RWPE2 (cell line): Measurements from ENCODE around the gene TBL2.
"Not testable (repeated sequence)": the region's sequence is repeated elsewhere in the genome, so short reads cannot be mapped to it uniquely, and the experiment has no call there.

Experiments
- ATAC-seq: fragments of 200-7000 bp; cut with Tn5 transposase; 3 replicates; pipeline ENCODE4 v1.9.1; 2021; ENCODE audit warnings: low read depth
- DNase-seq: peaks from one replicate; pipeline ENCODE4 v3.0.0-alpha.2; 2020; ENCODE audit warnings: low spot score
- H3K27ac ChIP-seq: fragments of 450-650 bp; 2 replicates; pipeline ENCODE4 v1.5.1; 2017; ENCODE audit warnings: mild to moderate bottlenecking; ENCODE audit not compliant: poor library complexity, severe bottlenecking
- H3K27me3 ChIP-seq: fragments of 250-450 bp; sonication (Bioruptor Pico); 2 replicates; pipeline ENCODE4 v1.5.1; 2021; ENCODE audit warnings: mild to moderate bottlenecking, moderate library complexity; ENCODE audit not compliant: insufficient read depth, poor library complexity, severe bottlenecking
- H3K36me3 ChIP-seq: fragments of 250-450 bp; sonication (Bioruptor Pico); 2 replicates; pipeline ENCODE4 v1.5.1; 2020; ENCODE audit warnings: low read depth, mild to moderate bottlenecking, moderate library complexity
- H3K4me1 ChIP-seq: fragments of 250-450 bp; sonication (Bioruptor Pico); 2 replicates; pipeline ENCODE4 v1.5.1; 2021; ENCODE audit warnings: mild to moderate bottlenecking, moderate library complexity; ENCODE audit not compliant: insufficient read depth, poor library complexity, severe bottlenecking
- H3K4me3 ChIP-seq: fragments of 250-450 bp; sonication (Bioruptor Pico); 2 replicates; pipeline ENCODE4 v1.5.1; 2021; ENCODE audit warnings: mild to moderate bottlenecking, moderate library complexity; ENCODE audit not compliant: severe bottlenecking
- H3K9me3 ChIP-seq: fragments of 250-450 bp; sonication (Bioruptor Pico); 2 replicates; pipeline ENCODE4 v1.5.1; 2021; ENCODE audit warnings: mild to moderate bottlenecking, moderate library complexity; ENCODE audit not compliant: severe bottlenecking
- TF ChIP-seq, protein P1 (sequence below): fragments of 450-650 bp; IDR thresholded peaks from one replicate; pipeline ENCODE4 v1.5.1; 2017; ENCODE audit warnings: mild to moderate bottlenecking, moderate library complexity; ENCODE audit not compliant: poor library complexity, severe bottlenecking

Gene TBL2

DNA sequence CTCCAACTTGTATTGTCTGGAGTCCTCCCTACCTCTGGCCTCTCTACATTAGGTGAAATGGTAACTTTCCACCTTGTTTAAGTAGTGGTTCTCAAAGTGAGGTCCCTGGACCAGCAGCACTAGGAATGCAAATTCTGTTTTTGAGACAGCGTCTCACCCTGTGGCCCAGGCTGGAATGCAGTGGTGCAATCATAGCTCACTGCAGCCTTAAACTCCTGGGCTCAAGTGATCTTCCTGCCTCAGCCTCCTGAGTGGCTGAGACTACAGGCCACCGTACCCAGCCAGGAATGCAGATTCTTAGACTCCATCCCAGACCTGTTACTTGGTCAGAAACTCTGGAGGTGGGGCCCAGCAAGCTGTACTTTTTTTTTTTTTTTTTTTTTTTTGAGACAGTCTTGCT lies 6.8 kb upstream of the TBL2 start:
- DNase-seq (no peak), ATAC-seq (0 out of 3 replicates have a peak, but pooled peaks have one; percentile 10)
- Histone ChIP-seq H3K9me3 (no peaks in the 10 kb centered on the region), H3K4me3 (no peak overlapping the region), H3K27ac (no peak overlapping the region), H3K27me3 (no peaks in the 10 kb centered on the region), H3K4me1 (no peaks in the 10 kb centered on the region), H3K36me3 (no peaks in the 10 kb centered on the region)
- TF ChIP-seq, protein P1, sequence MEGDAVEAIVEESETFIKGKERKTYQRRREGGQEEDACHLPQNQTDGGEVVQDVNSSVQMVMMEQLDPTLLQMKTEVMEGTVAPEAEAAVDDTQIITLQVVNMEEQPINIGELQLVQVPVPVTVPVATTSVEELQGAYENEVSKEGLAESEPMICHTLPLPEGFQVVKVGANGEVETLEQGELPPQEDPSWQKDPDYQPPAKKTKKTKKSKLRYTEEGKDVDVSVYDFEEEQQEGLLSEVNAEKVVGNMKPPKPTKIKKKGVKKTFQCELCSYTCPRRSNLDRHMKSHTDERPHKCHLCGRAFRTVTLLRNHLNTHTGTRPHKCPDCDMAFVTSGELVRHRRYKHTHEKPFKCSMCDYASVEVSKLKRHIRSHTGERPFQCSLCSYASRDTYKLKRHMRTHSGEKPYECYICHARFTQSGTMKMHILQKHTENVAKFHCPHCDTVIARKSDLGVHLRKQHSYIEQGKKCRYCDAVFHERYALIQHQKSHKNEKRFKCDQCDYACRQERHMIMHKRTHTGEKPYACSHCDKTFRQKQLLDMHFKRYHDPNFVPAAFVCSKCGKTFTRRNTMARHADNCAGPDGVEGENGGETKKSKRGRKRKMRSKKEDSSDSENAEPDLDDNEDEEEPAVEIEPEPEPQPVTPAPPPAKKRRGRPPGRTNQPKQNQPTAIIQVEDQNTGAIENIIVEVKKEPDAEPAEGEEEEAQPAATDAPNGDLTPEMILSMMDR, result no peak

DNA sequence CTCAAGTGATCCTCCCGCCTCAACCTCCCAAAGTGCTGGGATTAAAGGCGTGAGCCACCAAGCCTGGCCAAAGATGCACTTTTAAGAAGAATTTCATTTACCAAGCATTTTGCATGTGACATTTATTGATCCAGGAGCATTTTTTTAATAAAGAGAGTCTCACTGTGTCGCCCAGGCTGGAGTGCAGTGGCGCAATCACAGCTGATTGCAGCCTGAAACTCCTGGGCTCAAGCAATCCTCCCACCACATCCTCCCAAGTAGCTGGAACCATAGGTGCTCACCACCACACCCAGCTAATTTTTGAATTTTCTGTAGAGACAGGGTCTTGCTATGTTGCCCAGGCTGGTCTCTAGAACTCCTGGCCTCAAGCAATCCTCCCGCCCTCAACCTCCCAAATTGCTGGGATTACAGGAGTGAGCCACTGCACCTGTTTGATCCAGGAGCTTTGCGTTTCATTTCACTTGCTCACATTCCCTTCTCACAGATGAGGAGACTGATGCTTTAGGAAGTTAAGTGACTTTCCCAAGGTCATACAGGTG lies 4.4 kb upstream of the TBL2 start:
- Histone ChIP-seq H3K27me3 (no peaks in the 10 kb centered on the region), H3K4me3 (no peak overlapping the region), H3K4me1 (no peaks in the 10 kb centered on the region), H3K36me3 (no peaks in the 10 kb centered on the region), H3K9me3 (no peaks in the 10 kb centered on the region), H3K27ac (no peak overlapping the region)
- TF ChIP-seq, protein P1, result no peak
- ATAC-seq (no peak), DNase-seq (no peak)

DNA sequence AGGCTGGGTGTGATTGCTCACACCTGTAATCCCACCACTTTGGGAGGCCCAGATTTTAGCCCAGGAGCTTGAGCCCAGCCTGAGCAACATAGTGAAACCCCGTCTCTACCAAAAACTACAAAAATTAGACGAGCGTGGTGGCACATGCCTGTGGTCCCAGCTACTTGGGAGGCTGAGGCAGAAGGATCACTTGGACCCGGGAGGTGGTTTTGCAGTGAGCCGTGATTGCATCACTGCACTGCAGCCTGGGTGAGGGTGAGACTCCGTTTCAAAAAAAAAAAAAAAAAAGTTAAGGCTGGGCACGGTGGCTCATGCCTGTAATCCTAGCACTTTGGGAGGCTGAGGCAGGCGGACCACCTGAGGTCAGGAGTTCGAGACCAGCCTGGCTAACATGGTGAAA lies 2.6 kb upstream of the TBL2 start:
- H3K27me3 ChIP-seq, H3K4me1 ChIP-seq, ATAC-seq, H3K36me3 ChIP-seq, H3K9me3 ChIP-seq, H3K4me3 ChIP-seq, DNase-seq, H3K27ac ChIP-seq: not testable (repeated sequence)

DNA sequence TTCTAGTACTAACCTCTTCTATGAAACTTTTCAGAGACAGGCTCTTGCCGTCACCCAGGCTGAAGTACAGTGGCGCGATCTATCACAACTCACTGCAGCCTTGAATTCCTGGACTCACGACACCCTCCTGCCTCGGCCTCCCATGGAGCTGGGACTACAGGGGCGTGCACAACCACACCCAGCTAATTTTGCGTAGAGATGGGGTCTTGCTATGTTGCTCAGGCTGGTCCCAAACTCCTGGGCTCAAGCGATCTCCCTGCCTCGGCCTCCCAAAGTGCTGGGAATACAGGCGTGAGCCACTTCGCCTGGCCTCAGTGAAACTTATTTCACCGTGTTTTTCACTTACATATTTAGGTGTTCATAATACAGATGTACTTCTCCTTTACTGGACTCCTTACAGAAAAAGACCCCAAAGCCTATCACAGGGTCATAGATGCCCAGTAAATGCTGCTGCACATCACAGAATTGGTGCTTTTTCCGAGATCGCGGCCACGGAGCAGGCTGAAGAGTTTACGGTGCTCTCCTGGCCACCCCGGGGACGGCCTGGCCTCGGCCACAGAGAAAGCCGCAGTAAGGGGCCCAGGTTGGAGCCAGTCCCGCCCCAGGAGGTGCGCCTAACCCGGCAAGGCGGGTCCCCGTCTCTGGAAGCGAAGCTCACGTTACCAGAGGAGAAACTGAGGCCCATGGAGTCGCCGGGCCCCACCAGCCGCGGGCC lies 595 bp downstream of the TBL2 start:
- TF ChIP-seq, protein P1, result no peak
- H3K27ac ChIP-seq, result peak overlapping the region; percentile 72
- H3K4me3 ChIP-seq, result peak overlapping the region; percentile 90
- no peak for DNase-seq
- H3K36me3 ChIP-seq, result peaks cover 29% of the 10 kb centered on the region
- no peaks in the 10 kb centered on the region for H3K27me3 ChIP-seq
- no peaks in the 10 kb centered on the region for H3K4me1 ChIP-seq
- H3K9me3 ChIP-seq, result no peaks in the 10 kb centered on the region
- peak; percentile 15 for ATAC-seq

DNA sequence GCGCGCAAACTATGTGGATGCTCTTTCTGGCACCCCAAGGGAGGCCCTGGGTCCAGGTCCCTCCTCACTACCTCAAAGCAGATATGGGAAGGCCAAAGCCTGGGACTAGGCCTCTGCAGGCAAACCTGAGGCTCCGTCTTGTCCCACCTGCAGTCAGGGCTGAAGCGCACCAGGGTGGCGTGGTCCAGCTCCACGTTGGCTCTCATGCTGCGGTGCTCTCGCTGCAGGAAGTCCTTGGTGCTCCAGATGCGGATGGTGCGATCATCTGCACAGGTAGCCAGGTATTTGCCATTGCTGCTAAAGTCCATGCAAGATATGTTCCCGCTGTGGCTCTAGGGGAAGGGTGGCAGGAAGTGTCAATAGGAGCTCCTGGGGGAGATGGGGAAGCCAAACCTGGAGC lies 4.6 kb downstream of the TBL2 start:
- Histone ChIP-seq H3K9me3 (no peaks in the 10 kb centered on the region), H3K27me3 (no peaks in the 10 kb centered on the region), H3K4me1 (no peaks in the 10 kb centered on the region), H3K36me3 (peaks cover 61% of the 10 kb centered on the region), H3K27ac (no peak overlapping the region), H3K4me3 (no peak overlapping the region)
- TF ChIP-seq, protein P1, result no peak
- no peak for DNase-seq
- ATAC-seq, result no peak
